ENCODE results near the gene SLC4A1.
A peak's percentile ranks its signal among the peaks of the same experiment; 100 is the strongest.

Gene SLC4A1

GRCh38 chr17:44281570-44281969 is 13.6 kb upstream of the SLC4A1 start:
- H3K27me3 ChIP-seq (ENCODE audit: control insufficient read depth, insufficient read depth, low read length), result peaks cover 12% of the 10 kb centered on the region

DNA sequence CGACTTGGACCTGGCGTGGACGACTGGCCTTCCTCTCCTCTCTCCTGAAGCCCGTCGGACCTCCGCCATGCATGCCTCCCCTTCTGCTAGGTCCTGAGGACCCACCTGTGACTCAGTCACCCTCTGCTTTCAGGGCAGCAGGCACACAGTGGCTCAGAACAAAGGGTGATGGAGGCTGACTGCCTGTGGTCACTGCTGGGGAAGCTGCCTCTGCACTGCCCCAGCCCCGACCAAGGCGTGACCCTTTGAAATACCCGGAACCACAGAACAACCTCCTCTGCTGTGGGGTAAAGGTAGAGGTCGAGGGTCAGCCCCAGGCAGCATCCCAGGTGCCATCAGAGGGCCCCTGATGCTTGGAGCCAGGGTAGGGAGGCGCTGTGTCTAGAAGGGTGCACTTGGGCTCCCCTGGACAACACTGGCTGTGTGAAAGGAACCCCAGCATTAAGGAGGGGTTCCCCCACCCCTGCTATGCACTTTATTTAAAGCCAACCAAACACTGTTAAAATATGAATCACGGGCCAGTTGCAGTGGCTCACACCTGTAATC is 12.5 kb upstream of the SLC4A1 start:
- Histone ChIP-seq H3K4me1 (ENCODE audit: control insufficient read depth, insufficient read depth, low read length) (peaks cover 14% of the 10 kb centered on the region), H3K4me2 (ENCODE audit: low read length) (peak overlapping the region; percentile 56), H3K27me3 (ENCODE audit: control insufficient read depth, insufficient read depth, low read length) (peaks cover 12% of the 10 kb centered on the region), H3K9ac (ENCODE audit: low read depth, low read length) (no peak overlapping the region), H3K36me3 (ENCODE audit: insufficient read depth, low read length) (no peaks in the 10 kb centered on the region), H3K9me3 (replicated peaks; ENCODE audit: low read length) (no peaks in the 10 kb centered on the region), H3K4me3 (ENCODE audit: low read length) (no peak overlapping the region)

More at GRCh38 chr17:44281570-44281969, 13.6 kb upstream of the SLC4A1 start:
- H3K4me3 ChIP-seq (ENCODE audit: low read length), result no peak overlapping the region
- peaks cover 14% of the 10 kb centered on the region for H3K4me1 ChIP-seq (ENCODE audit: control insufficient read depth, insufficient read depth, low read length)
- H3K9me3 ChIP-seq (replicated peaks; ENCODE audit: low read length), result no peaks in the 10 kb centered on the region
- H3K4me2 ChIP-seq (ENCODE audit: low read length), result no peak overlapping the region
- no peak overlapping the region for H3K9ac ChIP-seq (ENCODE audit: low read depth, low read length)
- H3K36me3 ChIP-seq (ENCODE audit: insufficient read depth, low read length), result no peaks in the 10 kb centered on the region

GRCh38 chr17:44279666-44280391 is 11.9 kb upstream of the SLC4A1 start:
- Histone ChIP-seq H3K4me1 (ENCODE audit: control insufficient read depth, insufficient read depth, low read length) (peaks cover 14% of the 10 kb centered on the region), H3K4me3 (ENCODE audit: low read length) (no peak overlapping the region), H3K9me3 (replicated peaks; ENCODE audit: low read length) (no peaks in the 10 kb centered on the region), H3K9ac (ENCODE audit: low read depth, low read length) (no peak overlapping the region), H3K36me3 (ENCODE audit: insufficient read depth, low read length) (no peaks in the 10 kb centered on the region), H3K27me3 (ENCODE audit: control insufficient read depth, insufficient read depth, low read length) (peaks cover 11% of the 10 kb centered on the region), H3K4me2 (ENCODE audit: low read length) (peak overlapping the region; percentile 56)

GRCh38 chr17:44279346-44279665 is 11.4 kb upstream of the SLC4A1 start:
- Histone ChIP-seq H3K4me3 (ENCODE audit: low read length) (no peak overlapping the region), H3K27me3 (ENCODE audit: control insufficient read depth, insufficient read depth, low read length) (peaks cover 11% of the 10 kb centered on the region), H3K36me3 (ENCODE audit: insufficient read depth, low read length) (no peaks in the 10 kb centered on the region), H3K9ac (ENCODE audit: low read depth, low read length) (no peak overlapping the region), H3K9me3 (replicated peaks; ENCODE audit: low read length) (no peaks in the 10 kb centered on the region), H3K4me1 (ENCODE audit: control insufficient read depth, insufficient read depth, low read length) (peaks cover 14% of the 10 kb centered on the region), H3K4me2 (ENCODE audit: low read length) (peak overlapping the region; percentile 56)

DNA sequence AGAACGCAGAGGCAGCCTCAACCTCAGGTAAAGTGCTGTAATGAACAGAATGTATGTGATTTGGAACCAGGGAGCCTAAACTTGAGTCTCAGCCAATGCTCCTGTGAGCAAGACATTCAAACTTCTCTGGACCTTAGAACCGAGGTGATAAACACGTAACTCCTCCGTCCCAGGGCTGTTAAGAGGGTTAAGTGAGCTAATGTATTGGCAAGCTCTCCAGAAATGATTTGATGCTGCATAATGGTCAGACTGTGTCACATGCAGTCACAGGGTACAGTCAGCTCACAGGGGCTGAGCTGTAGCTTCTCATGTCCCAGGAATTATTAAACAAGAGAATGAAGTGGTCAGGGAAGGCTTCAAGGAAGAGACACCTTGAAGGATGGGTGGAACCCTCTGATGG is 10.0 kb upstream of the SLC4A1 start:
- no peak overlapping the region for H3K9ac ChIP-seq (ENCODE audit: low read depth, low read length)
- no peaks in the 10 kb centered on the region for H3K9me3 ChIP-seq (replicated peaks; ENCODE audit: low read length)
- peaks cover 14% of the 10 kb centered on the region for H3K4me1 ChIP-seq (ENCODE audit: control insufficient read depth, insufficient read depth, low read length)
- H3K36me3 ChIP-seq (ENCODE audit: insufficient read depth, low read length), result no peaks in the 10 kb centered on the region
- peaks cover 11% of the 10 kb centered on the region for H3K27me3 ChIP-seq (ENCODE audit: control insufficient read depth, insufficient read depth, low read length)
- H3K4me3 ChIP-seq (ENCODE audit: low read length), result no peak overlapping the region
- H3K4me2 ChIP-seq (ENCODE audit: low read length), result no peak overlapping the region

DNA sequence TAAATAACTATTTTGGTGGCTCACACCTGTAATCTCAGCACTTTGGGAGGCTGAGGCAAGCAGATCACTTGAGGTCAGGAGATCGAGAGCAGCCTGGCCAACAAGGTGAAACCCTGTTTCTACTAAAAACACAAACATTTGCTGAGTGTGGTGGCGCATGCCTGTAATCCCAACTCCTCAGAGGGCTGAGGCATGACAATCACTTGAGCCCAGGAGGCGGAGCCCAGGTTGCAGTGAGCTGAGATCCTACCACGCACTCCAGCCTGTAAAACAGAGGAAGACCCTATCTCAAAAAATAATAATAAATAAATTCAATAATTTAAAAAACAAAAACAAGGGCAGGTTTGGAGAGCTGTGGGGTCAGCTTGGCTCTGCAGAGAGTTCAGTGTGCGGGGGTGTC is 5.7 kb upstream of the SLC4A1 start:
- peaks cover 6% of the 10 kb centered on the region for H3K4me1 ChIP-seq (ENCODE audit: control insufficient read depth, insufficient read depth, low read length)
- no peak overlapping the region for H3K4me2 ChIP-seq (ENCODE audit: low read length)
- no peaks in the 10 kb centered on the region for H3K9me3 ChIP-seq (replicated peaks; ENCODE audit: low read length)
- peaks cover 30% of the 10 kb centered on the region for H3K27me3 ChIP-seq (ENCODE audit: control insufficient read depth, insufficient read depth, low read length)
- H3K4me3 ChIP-seq (ENCODE audit: low read length), result no peak overlapping the region
- H3K9ac ChIP-seq (ENCODE audit: low read depth, low read length), result no peak overlapping the region
- no peaks in the 10 kb centered on the region for H3K36me3 ChIP-seq (ENCODE audit: insufficient read depth, low read length)

- Histone ChIP-seq H3K9me3 (replicated peaks; ENCODE audit: low read length) (no peaks in the 10 kb centered on the region), H3K27me3 (ENCODE audit: control insufficient read depth, insufficient read depth, low read length) (peaks cover 33% of the 10 kb centered on the region), H3K4me2 (ENCODE audit: low read length) (no peak overlapping the region), H3K36me3 (ENCODE audit: insufficient read depth, low read length) (no peaks in the 10 kb centered on the region), H3K4me3 (ENCODE audit: low read length) (no peak overlapping the region), H3K4me1 (ENCODE audit: control insufficient read depth, insufficient read depth, low read length) (peaks cover 6% of the 10 kb centered on the region), H3K9ac (ENCODE audit: low read depth, low read length) (no peak overlapping the region)
These were observed 5.0 kb upstream of the SLC4A1 start for GRCh38 chr17:44272954-44273353.

DNA sequence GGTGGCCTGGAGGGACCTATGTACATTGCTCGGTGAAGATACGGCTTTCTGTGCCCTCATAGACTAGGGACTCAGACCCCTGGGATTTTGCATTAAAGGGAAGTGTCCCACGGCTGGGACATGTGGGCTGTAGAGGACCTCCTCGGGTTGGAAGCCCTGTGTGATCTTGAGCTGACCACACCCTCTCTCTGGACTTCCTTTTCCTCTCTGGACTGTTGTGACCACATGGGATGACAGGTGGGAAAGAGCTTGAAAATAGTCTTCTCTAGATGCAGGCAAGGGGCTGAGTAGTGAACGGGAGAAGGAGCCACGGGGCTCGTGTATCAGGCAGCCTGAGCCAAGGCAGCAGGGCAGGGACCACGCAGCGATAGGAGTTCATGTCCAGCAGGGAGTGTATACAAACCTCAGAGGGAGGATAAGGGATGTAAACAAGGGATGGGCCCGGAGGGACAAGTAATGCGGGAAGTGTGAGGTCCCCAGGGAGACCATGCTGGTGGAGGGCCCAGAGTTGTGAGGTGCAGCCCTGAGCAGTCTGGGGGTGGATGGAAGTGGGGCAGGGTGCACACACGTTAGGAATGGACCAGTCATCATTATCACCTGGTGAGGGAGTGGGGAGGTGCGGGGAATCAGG is 4.5 kb upstream of the SLC4A1 start:
- Histone ChIP-seq H3K4me3 (ENCODE audit: low read length) (no peak overlapping the region), H3K9me3 (replicated peaks; ENCODE audit: low read length) (no peaks in the 10 kb centered on the region), H3K9ac (ENCODE audit: low read depth, low read length) (no peak overlapping the region), H3K27me3 (ENCODE audit: control insufficient read depth, insufficient read depth, low read length) (peaks cover 28% of the 10 kb centered on the region), H3K4me2 (ENCODE audit: low read length) (no peak overlapping the region), H3K36me3 (ENCODE audit: insufficient read depth, low read length) (no peaks in the 10 kb centered on the region), H3K4me1 (ENCODE audit: control insufficient read depth, insufficient read depth, low read length) (peaks cover 6% of the 10 kb centered on the region)

DNA sequence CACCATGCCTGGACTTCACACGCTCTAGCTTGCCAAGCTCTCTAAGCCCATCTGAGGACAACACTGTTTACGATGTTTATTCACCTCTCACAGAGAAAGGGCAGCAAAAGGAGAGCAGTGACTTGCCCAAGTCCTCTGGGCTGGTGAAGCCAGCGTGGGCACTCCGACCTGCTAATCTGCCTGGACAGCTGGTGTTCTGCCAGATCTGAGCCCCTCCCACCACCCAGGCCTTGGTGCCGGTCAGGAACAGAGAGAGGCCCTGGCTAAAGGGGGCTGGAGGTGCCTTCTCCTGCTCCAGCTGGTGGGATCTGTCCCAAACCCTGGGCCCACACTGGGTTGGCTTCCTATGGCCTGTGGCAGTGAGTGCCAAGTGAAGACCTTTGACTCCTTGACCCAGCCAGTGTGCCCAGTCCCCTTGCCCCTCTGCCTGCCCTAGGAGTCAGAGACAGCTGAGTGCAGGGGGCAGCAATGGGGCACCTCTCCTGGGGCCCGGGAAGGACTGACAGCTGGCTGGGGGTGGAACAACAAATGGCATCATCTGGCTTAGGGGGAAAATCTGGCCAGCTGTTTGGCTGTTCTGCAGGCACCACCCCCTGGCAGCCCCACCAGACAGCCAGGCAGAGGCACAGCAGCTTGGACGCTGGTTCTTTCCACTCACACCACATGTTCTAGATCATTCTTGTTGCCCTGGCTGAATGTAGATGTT is 1.8 kb upstream of the SLC4A1 start:
- no peak overlapping the region for H3K4me2 ChIP-seq (ENCODE audit: low read length)
- peaks cover 6% of the 10 kb centered on the region for H3K4me1 ChIP-seq (ENCODE audit: control insufficient read depth, insufficient read depth, low read length)
- no peaks in the 10 kb centered on the region for H3K9me3 ChIP-seq (replicated peaks; ENCODE audit: low read length)
- H3K27me3 ChIP-seq (ENCODE audit: control insufficient read depth, insufficient read depth, low read length), result peaks cover 28% of the 10 kb centered on the region
- no peak overlapping the region for H3K4me3 ChIP-seq (ENCODE audit: low read length)
- no peaks in the 10 kb centered on the region for H3K36me3 ChIP-seq (ENCODE audit: insufficient read depth, low read length)
- H3K9ac ChIP-seq (ENCODE audit: low read depth, low read length), result no peak overlapping the region

DNA sequence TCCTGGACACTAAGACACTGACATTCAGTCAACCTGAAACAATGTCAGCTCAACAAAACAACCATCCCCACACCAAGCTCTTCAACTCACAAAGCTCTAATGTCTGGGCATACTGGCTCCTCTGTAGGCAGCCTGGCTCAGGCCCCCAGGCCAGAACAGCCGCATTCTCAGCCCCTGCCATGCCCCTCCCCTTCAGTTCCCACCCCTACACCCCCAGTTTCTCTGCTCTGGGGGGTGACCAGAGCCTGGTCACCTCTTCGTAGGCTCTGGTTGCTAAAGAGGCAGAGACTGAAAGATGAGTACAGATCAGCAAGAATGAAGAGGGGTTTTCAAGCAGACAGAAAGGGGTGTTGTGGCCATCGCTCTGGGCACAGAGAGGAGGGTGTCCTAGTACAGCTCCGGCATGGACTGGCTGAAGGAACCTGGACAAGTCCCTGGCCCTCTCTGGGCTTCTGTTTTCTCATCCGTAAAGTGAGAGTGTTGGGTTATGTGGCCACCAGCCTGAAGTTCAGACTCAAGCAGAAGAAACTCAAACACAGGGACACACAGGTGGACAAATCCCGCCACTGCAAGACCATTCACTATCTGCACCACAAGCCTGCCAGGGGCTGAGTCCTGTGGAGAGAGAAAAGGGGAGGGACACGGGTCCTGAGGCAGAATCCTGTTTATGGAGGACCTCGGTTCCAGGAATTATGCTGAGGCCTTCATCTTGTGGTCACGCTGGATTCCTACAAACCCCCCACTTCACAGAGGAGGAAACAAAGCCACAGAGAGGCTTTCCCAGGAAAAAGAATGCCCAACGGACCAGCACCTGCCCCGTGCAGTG is 987 bp upstream of the SLC4A1 start:
- Histone ChIP-seq H3K4me2 (ENCODE audit: low read length) (no peak overlapping the region), H3K27me3 (ENCODE audit: control insufficient read depth, insufficient read depth, low read length) (peaks cover 28% of the 10 kb centered on the region), H3K4me3 (ENCODE audit: low read length) (no peak overlapping the region), H3K4me1 (ENCODE audit: control insufficient read depth, insufficient read depth, low read length) (peaks cover 6% of the 10 kb centered on the region), H3K36me3 (ENCODE audit: insufficient read depth, low read length) (no peaks in the 10 kb centered on the region), H3K9me3 (replicated peaks; ENCODE audit: low read length) (no peaks in the 10 kb centered on the region), H3K9ac (ENCODE audit: low read depth, low read length) (no peak overlapping the region)

- Histone ChIP-seq H3K9me3 (replicated peaks; ENCODE audit: low read length) (no peaks in the 10 kb centered on the region), H3K36me3 (ENCODE audit: insufficient read depth, low read length) (no peaks in the 10 kb centered on the region), H3K27me3 (ENCODE audit: control insufficient read depth, insufficient read depth, low read length) (peaks cover 43% of the 10 kb centered on the region), H3K4me3 (ENCODE audit: low read length) (no peak overlapping the region), H3K9ac (ENCODE audit: low read depth, low read length) (no peak overlapping the region), H3K4me1 (ENCODE audit: control insufficient read depth, insufficient read depth, low read length) (peaks cover 6% of the 10 kb centered on the region), H3K4me2 (ENCODE audit: low read length) (no peak overlapping the region)
These were observed 825 bp downstream of the SLC4A1 start for GRCh38 chr17:44267165-44267455.

All from skeletal muscle satellite cell (primary cell).